GM11168 (cell line): ENCODE measurements around the gene AFF4.
"Not testable (repeated sequence)": the region's sequence is repeated elsewhere in the genome, so short reads cannot be mapped to it uniquely, and the experiment has no call there.

Source experiments
- in situ Hi-C: fragments of 300-500 bp; cut with MboI; formaldehyde crosslinking; loops from one replicate; pipeline ENCODE4 v1.12.0; 2022; ENCODE audit warnings: low sequenced_read_pairs; ENCODE audit not compliant: unreplicated experiment

AFF4 gene

GRCh38 chr5:132859889-132860437 is 103.5 kb downstream of the AFF4 start:
- in situ Hi-C loops: no loop called here

DNA sequence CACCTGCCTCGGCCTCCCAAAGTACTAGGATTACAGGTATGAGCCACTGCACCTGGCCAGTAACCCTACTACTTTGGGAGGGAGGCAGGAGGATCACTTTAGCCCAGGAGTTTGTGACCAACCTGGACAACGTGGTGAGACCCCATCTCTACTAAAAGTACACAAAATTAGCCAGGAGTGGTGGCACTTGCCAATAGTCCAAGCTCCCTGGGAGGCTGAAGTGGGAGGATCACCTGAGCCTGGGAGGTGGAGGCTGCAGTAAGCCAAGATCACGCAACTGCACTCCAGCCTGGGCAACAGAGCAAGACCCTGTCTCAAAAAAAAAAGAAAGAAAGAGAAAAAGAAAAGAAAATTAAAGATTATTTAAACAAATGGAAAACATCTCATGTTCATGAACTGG is 107.4 kb downstream of the AFF4 start:
- in situ Hi-C loops: no loop called here

GRCh38 chr5:132854992-132855391 is 108.4 kb downstream of the AFF4 start:
- in situ Hi-C loops: not testable (repeated sequence)

DNA sequence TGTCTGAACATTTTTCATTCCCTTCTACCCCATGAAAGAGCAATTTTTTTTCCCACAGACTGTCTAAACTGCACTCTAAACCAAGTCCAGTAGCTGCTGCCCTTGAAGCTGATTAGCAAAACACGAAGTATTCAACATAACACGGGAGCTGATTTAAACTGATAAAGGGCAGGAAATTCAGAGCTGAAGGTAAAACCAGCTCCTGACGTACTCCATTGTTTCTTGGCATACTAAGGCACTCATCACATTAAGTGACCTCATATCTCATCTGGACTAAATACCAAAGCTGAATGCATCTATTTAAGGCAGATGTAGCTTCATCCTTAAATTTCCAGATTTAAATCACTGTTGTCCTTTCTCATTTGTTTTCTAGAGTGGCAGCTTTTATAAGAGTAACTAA is 109.1 kb downstream of the AFF4 start:
- in situ Hi-C loops: no loop called here

- in situ Hi-C loops: no loop called here
Observed at GRCh38 chr5:132853790-132854189, 109.6 kb downstream of the AFF4 start.

- in situ Hi-C loops: no loop called here
Observed at GRCh38 chr5:132853323-132853722, 110.1 kb downstream of the AFF4 start.

DNA sequence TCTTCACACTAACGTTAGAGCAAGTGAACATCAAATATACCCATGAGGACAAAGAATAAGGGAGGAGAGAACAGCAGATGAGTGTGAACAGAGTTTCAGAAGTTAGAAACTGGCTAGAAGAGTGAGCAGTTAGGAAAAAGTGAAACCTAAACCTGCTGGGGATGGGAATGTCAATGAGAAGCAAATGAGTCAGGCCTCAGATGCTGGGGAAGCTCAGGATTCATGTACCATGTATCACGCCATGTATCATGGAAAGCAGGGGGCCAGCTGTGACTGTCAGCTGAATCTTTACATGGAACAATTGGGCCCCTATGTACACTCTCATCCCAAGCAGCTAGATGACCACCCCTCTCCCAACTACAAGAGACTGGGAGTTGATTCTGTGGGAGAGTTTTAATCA is 113.4 kb downstream of the AFF4 start:
- in situ Hi-C loops: no loop called here

DNA sequence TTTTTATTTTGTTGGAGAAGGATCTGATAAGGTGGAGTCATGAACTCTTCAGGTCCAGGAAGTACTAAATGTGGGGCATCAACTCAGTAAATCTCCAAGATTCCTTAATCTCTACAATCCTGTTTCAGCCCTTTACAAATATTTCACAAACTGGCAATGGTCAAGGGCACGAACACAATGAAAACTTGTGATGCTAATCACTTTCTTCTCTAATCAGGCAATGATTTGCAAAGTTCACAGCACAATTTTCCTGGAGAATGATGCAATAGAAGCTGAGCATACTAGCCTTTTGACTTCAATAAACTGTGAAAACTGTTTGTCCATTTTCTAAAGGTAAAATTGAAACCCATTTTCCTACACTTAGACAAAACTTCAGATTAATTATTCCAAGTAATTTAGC is 114.1 kb downstream of the AFF4 start:
- in situ Hi-C loops: no loop called here

GRCh38 chr5:132848270-132848669 is 115.2 kb downstream of the AFF4 start:
- in situ Hi-C loops: no loop called here

DNA sequence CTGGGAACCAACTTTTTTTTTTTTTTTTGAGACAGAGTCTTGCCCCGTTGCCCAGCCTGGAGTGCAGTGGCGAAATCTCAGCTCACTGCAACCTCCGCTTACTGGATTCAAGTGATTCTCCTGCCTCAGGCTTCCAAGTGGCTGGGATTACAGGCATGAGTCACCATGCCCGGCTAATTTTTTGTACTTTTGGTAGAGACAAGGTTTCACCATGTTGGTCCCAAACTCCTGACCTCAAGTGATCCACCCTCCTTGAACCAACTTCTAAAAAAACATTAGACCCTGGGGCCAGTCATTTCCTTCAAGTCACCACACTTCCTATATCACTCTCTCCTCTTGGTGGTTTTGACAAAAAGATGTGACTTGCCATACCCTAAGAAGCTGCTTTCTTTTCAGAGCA is 122.1 kb downstream of the AFF4 start:
- in situ Hi-C loops: no loop called here

DNA sequence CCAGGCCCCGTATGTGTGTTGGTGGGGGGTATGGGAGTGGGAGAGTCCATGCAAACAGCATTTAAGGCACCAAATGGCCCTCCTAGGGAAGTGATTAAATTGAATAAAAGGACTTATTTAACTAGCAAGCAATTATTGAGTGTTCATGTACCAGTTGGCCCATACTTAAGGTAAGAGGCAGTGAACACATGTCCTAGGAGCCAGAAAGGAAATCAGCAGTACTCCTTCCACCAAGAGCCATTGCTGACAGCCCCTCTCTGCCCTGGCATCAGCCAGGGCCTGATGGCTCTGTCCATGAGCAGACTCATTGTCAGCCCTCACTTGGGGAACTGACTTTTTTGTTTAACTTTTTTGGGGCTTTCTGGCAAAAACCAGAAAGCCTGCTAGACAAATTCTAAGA is 122.5 kb downstream of the AFF4 start:
- in situ Hi-C loops: no loop called here

DNA sequence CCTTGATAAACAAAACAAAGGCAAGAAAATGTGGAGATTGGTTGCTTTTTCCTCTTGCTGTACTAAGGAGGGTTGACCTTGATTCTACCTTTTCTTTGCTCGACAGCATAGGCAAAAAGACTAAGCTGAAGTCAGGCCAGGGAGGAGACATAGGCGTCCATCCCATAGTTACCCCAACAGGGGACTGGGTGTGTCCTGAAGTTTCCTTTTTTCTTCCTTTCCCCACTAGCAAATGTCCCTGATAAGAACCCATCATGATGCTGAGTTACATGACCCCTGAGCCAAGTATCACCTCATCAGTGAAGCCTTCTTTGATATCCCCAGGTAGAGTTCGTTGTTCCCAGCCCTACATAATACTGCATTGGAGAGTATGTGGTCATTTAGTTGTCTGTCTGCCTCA is 123.1 kb downstream of the AFF4 start:
- in situ Hi-C loops: no loop called here

GRCh38 chr5:132839426-132840301 is 123.8 kb downstream of the AFF4 start:
- in situ Hi-C loops: no loop called here

- in situ Hi-C loops: no loop called here
Observed at GRCh38 chr5:132838516-132839282, 124.7 kb downstream of the AFF4 start.

GRCh38 chr5:132837868-132838267 is 125.6 kb downstream of the AFF4 start:
- in situ Hi-C loops: no loop called here

DNA sequence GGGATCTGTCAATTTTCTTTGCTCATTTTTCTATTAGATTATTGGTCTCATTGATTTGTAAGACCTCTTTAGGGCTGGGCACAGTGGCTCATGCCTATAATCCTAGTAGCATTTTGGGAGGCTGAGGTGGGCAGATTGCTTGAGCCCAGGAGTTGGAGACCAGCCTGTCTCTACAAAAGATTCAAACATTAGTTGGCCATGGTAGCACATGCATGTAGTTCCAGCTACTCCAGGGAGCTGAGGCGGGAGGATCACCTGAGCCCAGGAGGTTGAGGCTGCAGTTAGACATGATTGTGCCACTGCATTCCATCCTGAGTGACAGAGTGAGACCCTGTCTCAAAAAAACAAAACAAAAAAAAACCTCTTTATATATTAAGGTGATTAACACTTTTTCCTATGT is 126.6 kb downstream of the AFF4 start:
- in situ Hi-C loops: no loop called here

DNA sequence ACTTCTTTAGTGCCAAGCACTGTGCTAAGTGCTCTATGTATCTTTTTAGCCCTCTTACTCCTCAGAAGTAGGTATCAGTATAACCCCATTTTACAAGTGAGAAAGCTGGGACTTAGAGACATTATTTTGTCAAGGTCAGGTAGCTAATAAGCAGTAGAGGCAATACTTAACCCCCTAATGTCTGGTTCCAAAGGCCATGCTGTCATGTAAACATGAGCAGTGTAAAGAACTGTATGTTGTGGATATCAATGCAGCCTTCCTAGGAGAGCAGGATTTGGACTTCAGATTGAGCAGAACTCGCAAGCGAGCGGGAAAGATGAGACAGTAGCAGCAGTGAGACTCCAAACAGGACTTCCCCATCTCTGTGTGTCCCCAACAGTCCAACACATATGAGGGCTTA is 129.4 kb downstream of the AFF4 start:
- in situ Hi-C loops: no loop called here

- in situ Hi-C loops: no loop called here
Observed at GRCh38 chr5:132832612-132833011, 130.8 kb downstream of the AFF4 start.

DNA sequence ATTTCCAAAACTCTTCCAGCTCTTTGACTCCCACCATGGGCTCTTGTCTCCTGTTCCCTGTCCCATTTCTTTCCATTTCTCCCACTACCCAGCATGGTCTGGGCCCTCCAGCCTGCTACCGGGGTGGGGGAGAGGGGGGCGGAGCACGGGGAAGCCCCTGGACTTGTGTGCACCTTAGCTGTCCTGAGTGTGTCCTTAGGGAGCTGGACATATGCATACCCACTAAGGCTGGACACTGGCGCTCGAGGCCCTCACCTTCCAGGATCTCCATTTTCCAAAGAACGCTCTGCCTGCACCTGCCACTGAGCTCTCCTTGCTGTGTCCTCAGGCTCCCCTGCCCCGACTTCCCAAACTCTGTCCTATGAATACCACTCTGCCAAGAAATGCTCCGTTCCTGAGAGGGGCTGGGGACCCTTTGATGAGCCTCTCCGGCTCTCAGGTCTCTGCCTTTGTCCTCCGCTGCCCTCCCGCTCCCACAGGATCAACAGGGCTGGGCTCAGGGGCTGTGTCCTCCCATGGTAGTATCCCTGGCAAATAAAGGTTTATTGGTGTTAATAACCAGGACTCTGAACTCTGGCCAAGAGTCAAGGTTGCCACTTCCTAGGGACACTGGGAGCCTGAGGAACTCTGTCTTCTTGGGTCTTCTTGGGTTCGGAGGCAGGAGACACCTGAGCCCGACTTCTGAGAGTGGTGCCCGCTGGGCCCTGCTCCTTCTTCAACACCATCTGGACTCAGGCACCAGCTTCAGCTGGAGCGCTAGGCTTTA is 132.2 kb downstream of the AFF4 start:
- in situ Hi-C loops: no loop called here

DNA sequence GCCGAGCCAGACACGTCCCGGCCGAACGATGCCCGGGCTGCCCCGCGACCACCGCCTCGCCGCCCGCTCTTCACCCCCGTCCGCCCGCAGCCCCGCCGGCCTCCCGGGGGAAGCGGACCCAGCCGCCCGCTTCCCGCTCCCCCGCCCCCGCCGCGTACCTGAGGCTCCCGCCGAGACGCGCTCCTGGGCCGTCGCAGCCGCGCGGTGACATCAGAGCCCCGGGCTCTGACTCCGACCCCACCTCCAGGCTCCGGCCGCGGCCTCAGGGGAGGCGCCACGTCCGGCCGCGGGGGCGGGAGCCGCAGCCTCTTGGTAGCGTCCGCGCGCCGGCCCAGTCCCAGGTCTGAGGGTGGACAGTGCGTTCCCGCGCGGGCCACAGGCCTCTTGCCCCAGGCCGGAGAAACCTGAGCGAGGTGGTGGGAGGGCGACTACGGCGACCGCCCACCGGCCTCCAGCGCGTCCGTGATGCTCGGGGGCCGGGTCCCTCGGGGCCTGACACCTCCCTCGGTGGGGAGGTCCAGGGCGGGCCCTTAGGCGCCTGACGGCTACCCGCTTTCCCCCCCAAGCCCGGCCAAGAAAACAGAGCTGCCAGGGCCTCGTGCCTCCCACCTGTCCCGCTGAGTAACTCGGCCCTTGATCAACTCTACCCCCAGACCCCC is 132.9 kb downstream of the AFF4 start, which contains the start of gene SHROOM1:
SHROOM1 (minus strand) TSS at position 212 of the 659 bp plus-strand sequence. CDS start 4,507 bp downstream, outside the sequence.
- in situ Hi-C loops: no loop called here
